H54 (cell line): Measurements from ENCODE around the gene IRF9.

Experiments used
- DNase-seq: peaks from one replicate; pipeline ENCODE4 v3.0.0; 2011; ENCODE audit warnings: low spot score, mixed read lengths; ENCODE audit not compliant: insufficient read length
- FAIRE-seq: peaks from 3 replicates; lab custom pipeline; 2011; peaks lifted over from hg19 to GRCh38; lab: Jason Lieb, UNC
- POLR2A ChIP-seq: IDR thresholded peaks from 2 replicates; pipeline ENCODE4 v1.6.1; 2011; ENCODE audit warnings: low read depth, mild to moderate bottlenecking, low read length

Gene IRF9

GRCh38 chr14:24123424-24124417, 37.3 kb upstream of the IRF9 start:
- no peak for FAIRE-seq
- no peak for DNase-seq
- no peak for TF ChIP-seq POLR2A

GRCh38 chr14:24126939-24127338, 34.1 kb upstream of the IRF9 start:
- FAIRE-seq (no peak), DNase-seq (no peak)
- no peak for TF ChIP-seq POLR2A

GRCh38 chr14:24127673-24128072, 33.4 kb upstream of the IRF9 start:
- TF ChIP-seq POLR2A = no peak
- DNase-seq (no peak), FAIRE-seq (no peak)

GRCh38 chr14:24129410-24129998, 31.6 kb upstream of the IRF9 start:
- DNase-seq (no peak), FAIRE-seq (no peak)
- TF ChIP-seq POLR2A = no peak

- TF ChIP-seq POLR2A = no peak
- no peak for FAIRE-seq
- DNase-seq = no peak
Measured at GRCh38 chr14:24130380-24130716, 30.7 kb upstream of the IRF9 start, which contains the start of gene FITM1. Gene FITM1, plus strand, starts transcription at chr14:24130659. Its CDS starts 905 bp downstream, at chr14:24131564.

- no peak for TF ChIP-seq POLR2A
- FAIRE-seq (no peak), DNase-seq (no peak)
Measured at GRCh38 chr14:24130717-24131548, 30.1 kb upstream of the IRF9 start.

- no peak for TF ChIP-seq POLR2A
- DNase-seq = no peak
- no peak for FAIRE-seq
Measured at GRCh38 chr14:24131549-24131966, 29.5 kb upstream of the IRF9 start.

GRCh38 chr14:24132061-24132685, 28.9 kb upstream of the IRF9 start:
- no peak for FAIRE-seq
- no peak for TF ChIP-seq POLR2A

GRCh38 chr14:24132976-24133375, 28.1 kb upstream of the IRF9 start:
- TF ChIP-seq POLR2A = no peak
- FAIRE-seq (no peak), DNase-seq (no peak)

More at GRCh38 chr14:24132061-24132685, 28.9 kb upstream of the IRF9 start:
- no peak for DNase-seq

GRCh38 chr14:24133735-24134134, 27.3 kb upstream of the IRF9 start:
- FAIRE-seq = no peak
- no peak for TF ChIP-seq POLR2A
- DNase-seq = no peak

- FAIRE-seq (no peak), DNase-seq (no peak)
- no peak for TF ChIP-seq POLR2A
Measured at GRCh38 chr14:24135584-24135833, 25.6 kb upstream of the IRF9 start.

GRCh38 chr14:24135834-24136683, 25.0 kb upstream of the IRF9 start, which contains the start of gene PSME1:
Gene PSME1, plus strand, starts transcription at chr14:24136194. Its CDS starts 69 bp downstream, at chr14:24136263.
- peak; percentile 22; the same call in 1 of the 2 replicates for TF ChIP-seq POLR2A
- DNase-seq (peak; percentile 59), FAIRE-seq (peak; percentile 81)
